ENCODE measurements around the gene NTNG2.

NTNG2 gene

DNA sequence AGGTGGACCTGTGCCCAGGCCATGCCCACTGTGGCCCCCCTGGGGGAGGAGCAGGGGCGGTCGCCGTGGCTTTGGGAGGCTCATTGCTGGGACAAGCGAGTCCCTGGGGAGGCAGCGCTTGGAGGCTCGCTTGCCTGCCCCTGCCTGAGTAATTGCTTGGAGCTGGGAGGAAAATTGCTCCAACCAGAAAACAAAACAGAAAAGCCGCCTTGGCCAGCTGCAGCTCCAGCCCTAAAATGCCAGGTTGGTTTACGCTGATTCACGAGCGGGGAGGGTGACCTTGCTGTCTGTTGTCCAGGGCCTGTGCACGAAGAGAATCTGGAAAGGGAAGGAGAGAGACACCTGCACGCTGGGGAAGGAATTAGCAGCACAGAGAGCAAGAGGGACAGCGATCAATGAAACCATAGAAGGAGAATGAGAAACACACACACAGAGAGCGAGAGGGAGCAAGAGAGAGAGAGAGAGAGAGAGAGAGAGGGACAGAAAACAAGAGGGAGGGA is 25.3 kb downstream of the NTNG2 start:
- Histone ChIP-seq H2AFZ (ENCODE audit: low read depth, low read length, severe bottlenecking) (no peak overlapping the region), H3K36me3 (ENCODE audit: low read length) (no peaks in the 10 kb centered on the region), H3K9ac (ENCODE audit: low read length) (no peak overlapping the region), H3K27me3 (ENCODE audit: low read length) (no peaks in the 10 kb centered on the region), H3K9me2 (replicated peaks; ENCODE audit: insufficient read depth, low read length) (no peaks in the 10 kb centered on the region), H3K4me2 (ENCODE audit: low read depth, low read length, poor library complexity, severe bottlenecking) (no peak overlapping the region), H3K4me3 (ENCODE audit: insufficient read depth, low read length, poor library complexity, severe bottlenecking) (no peak overlapping the region), H3K79me2 (ENCODE audit: insufficient read depth, low read length) (no peaks in the 10 kb centered on the region), H3F3A (ENCODE audit: insufficient read depth) (no peaks in the 10 kb centered on the region), H3K27ac (ENCODE audit: low read depth, low read length) (no peak overlapping the region), H4K20me1 (ENCODE audit: low read depth, low read length) (no peaks in the 10 kb centered on the region), H3K9me3 (ENCODE audit: insufficient read depth, low read length) (no peaks in the 10 kb centered on the region)
- TF ChIP-seq EZH2phosphoT487 (conservative IDR thresholded peaks at IDR 0.05; ENCODE audit: low read length), result no peak

GRCh38 chr9:132190966-132191365 is 29.1 kb downstream of the NTNG2 start:
- no peaks in the 10 kb centered on the region for H3K9me2 ChIP-seq (replicated peaks; ENCODE audit: insufficient read depth, low read length)
- H3K27ac ChIP-seq (ENCODE audit: low read depth, low read length), result no peak overlapping the region
- no peaks in the 10 kb centered on the region for H3K79me2 ChIP-seq (ENCODE audit: insufficient read depth, low read length)
- H3K27me3 ChIP-seq (ENCODE audit: low read length), result no peaks in the 10 kb centered on the region
- H3K4me3 ChIP-seq (ENCODE audit: insufficient read depth, low read length, poor library complexity, severe bottlenecking), result no peak overlapping the region
- H3K4me2 ChIP-seq (ENCODE audit: low read depth, low read length, poor library complexity, severe bottlenecking), result no peak overlapping the region
- H3K36me3 ChIP-seq (ENCODE audit: low read length), result no peaks in the 10 kb centered on the region
- H2AFZ ChIP-seq (ENCODE audit: low read depth, low read length, severe bottlenecking), result no peak overlapping the region
- no peaks in the 10 kb centered on the region for H4K20me1 ChIP-seq (ENCODE audit: low read depth, low read length)
- no peaks in the 10 kb centered on the region for H3F3A ChIP-seq (ENCODE audit: insufficient read depth)
- no peak overlapping the region for H3K9ac ChIP-seq (ENCODE audit: low read length)
- no peak for TF ChIP-seq EZH2phosphoT487 (conservative IDR thresholded peaks at IDR 0.05; ENCODE audit: low read length)
- TF ChIP-seq, protein P1, sequence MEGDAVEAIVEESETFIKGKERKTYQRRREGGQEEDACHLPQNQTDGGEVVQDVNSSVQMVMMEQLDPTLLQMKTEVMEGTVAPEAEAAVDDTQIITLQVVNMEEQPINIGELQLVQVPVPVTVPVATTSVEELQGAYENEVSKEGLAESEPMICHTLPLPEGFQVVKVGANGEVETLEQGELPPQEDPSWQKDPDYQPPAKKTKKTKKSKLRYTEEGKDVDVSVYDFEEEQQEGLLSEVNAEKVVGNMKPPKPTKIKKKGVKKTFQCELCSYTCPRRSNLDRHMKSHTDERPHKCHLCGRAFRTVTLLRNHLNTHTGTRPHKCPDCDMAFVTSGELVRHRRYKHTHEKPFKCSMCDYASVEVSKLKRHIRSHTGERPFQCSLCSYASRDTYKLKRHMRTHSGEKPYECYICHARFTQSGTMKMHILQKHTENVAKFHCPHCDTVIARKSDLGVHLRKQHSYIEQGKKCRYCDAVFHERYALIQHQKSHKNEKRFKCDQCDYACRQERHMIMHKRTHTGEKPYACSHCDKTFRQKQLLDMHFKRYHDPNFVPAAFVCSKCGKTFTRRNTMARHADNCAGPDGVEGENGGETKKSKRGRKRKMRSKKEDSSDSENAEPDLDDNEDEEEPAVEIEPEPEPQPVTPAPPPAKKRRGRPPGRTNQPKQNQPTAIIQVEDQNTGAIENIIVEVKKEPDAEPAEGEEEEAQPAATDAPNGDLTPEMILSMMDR (IDR thresholded peaks at IDR 0.05; ENCODE audit: insufficient read depth, low read length, poor library complexity, severe bottlenecking), result no peak
- H3K9me3 ChIP-seq (ENCODE audit: insufficient read depth, low read length), result no peaks in the 10 kb centered on the region

GRCh38 chr9:132192728-132193127 is 30.9 kb downstream of the NTNG2 start:
- Histone ChIP-seq H3K36me3 (ENCODE audit: low read length) (no peaks in the 10 kb centered on the region), H3K4me3 (ENCODE audit: insufficient read depth, low read length, poor library complexity, severe bottlenecking) (no peak overlapping the region), H3K9ac (ENCODE audit: low read length) (no peak overlapping the region), H3K27me3 (ENCODE audit: low read length) (no peaks in the 10 kb centered on the region), H3K4me2 (ENCODE audit: low read depth, low read length, poor library complexity, severe bottlenecking) (no peak overlapping the region), H2AFZ (ENCODE audit: low read depth, low read length, severe bottlenecking) (no peak overlapping the region), H3K27ac (ENCODE audit: low read depth, low read length) (no peak overlapping the region), H3F3A (ENCODE audit: insufficient read depth) (no peaks in the 10 kb centered on the region), H3K79me2 (ENCODE audit: insufficient read depth, low read length) (no peaks in the 10 kb centered on the region), H3K9me2 (replicated peaks; ENCODE audit: insufficient read depth, low read length) (no peaks in the 10 kb centered on the region), H3K9me3 (ENCODE audit: insufficient read depth, low read length) (no peaks in the 10 kb centered on the region), H4K20me1 (ENCODE audit: low read depth, low read length) (no peaks in the 10 kb centered on the region)
- TF ChIP-seq, protein P1 (IDR thresholded peaks at IDR 0.05; ENCODE audit: insufficient read depth, low read length, poor library complexity, severe bottlenecking), result no peak
- no peak for TF ChIP-seq EZH2phosphoT487 (conservative IDR thresholded peaks at IDR 0.05; ENCODE audit: low read length)

- Histone ChIP-seq H3K4me2 (ENCODE audit: low read depth, low read length, poor library complexity, severe bottlenecking) (no peak overlapping the region), H3K27me3 (ENCODE audit: low read length) (no peaks in the 10 kb centered on the region), H3K36me3 (ENCODE audit: low read length) (no peaks in the 10 kb centered on the region), H4K20me1 (ENCODE audit: low read depth, low read length) (no peaks in the 10 kb centered on the region), H3K4me3 (ENCODE audit: insufficient read depth, low read length, poor library complexity, severe bottlenecking) (no peak overlapping the region), H3K9me2 (replicated peaks; ENCODE audit: insufficient read depth, low read length) (no peaks in the 10 kb centered on the region), H3K9me3 (ENCODE audit: insufficient read depth, low read length) (no peaks in the 10 kb centered on the region), H3K27ac (ENCODE audit: low read depth, low read length) (no peak overlapping the region), H2AFZ (ENCODE audit: low read depth, low read length, severe bottlenecking) (no peak overlapping the region), H3K79me2 (ENCODE audit: insufficient read depth, low read length) (no peaks in the 10 kb centered on the region), H3K9ac (ENCODE audit: low read length) (no peak overlapping the region), H3F3A (ENCODE audit: insufficient read depth) (no peaks in the 10 kb centered on the region)
- TF ChIP-seq, protein P1 (IDR thresholded peaks at IDR 0.05; ENCODE audit: insufficient read depth, low read length, poor library complexity, severe bottlenecking), result no peak
- TF ChIP-seq EZH2phosphoT487 (conservative IDR thresholded peaks at IDR 0.05; ENCODE audit: low read length), result no peak
These were observed 31.6 kb downstream of the NTNG2 start for GRCh38 chr9:132193227-132194124.

Measured in SU-DHL-6 (cell line).